Vagina (tissue), 2 donors: ENCODE data around the gene APPL1.

Source experiments
- CTCF ChIP-seq, 3 experiments: fragments of 450-650 bp in 2 of 3; fragments of 200-600 bp in 1 of 3; sonication (generic) in 1 of 3; IDR thresholded peaks; one replicate each; pipeline ENCODE4 v1.5.1; 2017 to 2019; ENCODE audit warnings: antibody characterized with exemption in 3 of 3, mild to moderate bottlenecking in 2 of 3, moderate library complexity in 2 of 3
- POLR2A ChIP-seq, 2 donors: fragments of 450-650 bp; IDR thresholded peaks; one replicate each; pipeline ENCODE4 v1.6.1; 2017; ENCODE audit warnings: antibody characterized with exemption in 2 of 2, mild to moderate bottlenecking in 2 of 2, moderate library complexity in 2 of 2

- no peak for TF ChIP-seq POLR2A (IDR thresholded peaks at IDR 0.05)
- TF ChIP-seq CTCF (IDR thresholded peaks at IDR 0.05), result no peak
Measured at GRCh38 chr3:57234613-57235575, 7.4 kb downstream of the APPL1 start.
